A549 (cell line): Measurements from ENCODE around the gene VIT.

Source experiments
- BCL3 ChIP-seq: fragments of >200 bp; sonication (Bioruptor Twin); formaldehyde crosslinking; IDR thresholded peaks from 3 replicates; pipeline ENCODE4 v1.6.1; 2016
- CTCF ChIP-seq: fragments of >200 bp; sonication (Bioruptor Twin); formaldehyde crosslinking; IDR thresholded peaks from 3 replicates; pipeline ENCODE4 v1.5.1; 2016
- ELK1 ChIP-seq: fragments of 150-350 bp; IDR thresholded peaks from 2 replicates; pipeline ENCODE4 v1.6.1; 2014; ENCODE audit warnings: low read depth, mild to moderate bottlenecking, low read length
- EP300 ChIP-seq, 2 experiments: fragments of >200 bp; sonication (Bioruptor Twin); formaldehyde crosslinking; IDR thresholded peaks; 2 replicates in 1 of 2; 3 replicates in 1 of 2; pipeline ENCODE4 v1.6.1; 2016 to 2017
- FOSL2 ChIP-seq, 2 experiments: fragments of 450-650 bp in 1 of 2; fragments of >200 bp in 1 of 2; sonication (Bioruptor Twin) in 1 of 2; formaldehyde crosslinking; IDR thresholded peaks; 2 replicates each; pipeline versions ENCODE4 v1.5.0 to v1.6.1; 2016 to 2020; ENCODE audit warnings: mild to moderate bottlenecking in 1 of 2, moderate library complexity in 1 of 2
- POLR2A ChIP-seq: IDR thresholded peaks from 2 replicates; pipeline ENCODE4 v1.6.1; 2012; ENCODE audit warnings: mild to moderate bottlenecking, low read length
- RAD21 ChIP-seq, 2 experiments: fragments of >200 bp in 1 of 2; sonication (Bioruptor Twin) in 1 of 2; formaldehyde crosslinking in 1 of 2; IDR thresholded peaks in 1 of 2; conservative IDR thresholded peaks in 1 of 2; 2 replicates in 1 of 2; 3 replicates in 1 of 2; pipeline ENCODE4 v1.6.1; 2012 to 2018; ENCODE audit warnings: inconsistent platforms in 1 of 2
- REST ChIP-seq: fragments of 200-600 bp; sonication (generic); IDR thresholded peaks from 2 replicates; pipeline ENCODE4 v1.6.1; 2016; ENCODE audit warnings: antibody characterized with exemption, mild to moderate bottlenecking, moderate library complexity
- SREBF2 ChIP-seq: fragments of 450-650 bp; IDR thresholded peaks from 2 replicates; pipeline ENCODE4 v1.6.1; 2014; ENCODE audit warnings: mild to moderate bottlenecking, moderate library complexity
- TP53 ChIP-seq: fragments of 250-450 bp; sonication (Bioruptor Pico); IDR thresholded peaks from 2 replicates; pipeline ENCODE4 v1.5.0; 2021; ENCODE audit warnings: mild to moderate bottlenecking, moderate library complexity
- USF2 ChIP-seq: fragments of 450-650 bp; IDR thresholded peaks from 2 replicates; pipeline ENCODE4 v1.6.1; 2014; ENCODE audit warnings: antibody characterized with exemption

- TF ChIP-seq RAD21 (conservative IDR thresholded peaks at IDR 0.05 in 1 of 2, IDR thresholded peaks at IDR 0.05 in 1 of 2) = no peak
- TF ChIP-seq REST = no peak
- TF ChIP-seq CTCF = no peak
- TF ChIP-seq POLR2A = no peak
- TF ChIP-seq ELK1 = no peak
- no peak for TF ChIP-seq BCL3
- TF ChIP-seq USF2 = no peak
- no peak for TF ChIP-seq EP300 (IDR thresholded peaks at IDR 0.05)
- TF ChIP-seq TP53 (CRISPR knock-in tag) = no peak
- no peak for TF ChIP-seq FOSL2 (IDR thresholded peaks at IDR 0.05)
- no peak for TF ChIP-seq FOSL2 (CRISPR knock-in tag; IDR thresholded peaks at IDR 0.05)
- no peak for TF ChIP-seq SREBF2
Measured at GRCh38 chr2:36807223-36807886, 110.8 kb downstream of the VIT start.
